Activated CD4-positive, alpha-beta memory T cell treated with anti-CD3 and anti-CD28 coated beads for 36 hours (primary cell): Measurements from ENCODE around the gene GRID1. TPM values are rescaled to one million over a fixed set of nuclear protein-coding genes. Genes with fewer than 3 reads are reported as not detected.

Experiments
- CTCF ChIA-PET: fragments of 350-600 bp; sonication (Branson Sonifier 250); formaldehyde crosslinking; loops from one replicate; lab custom pipeline; 2021; ENCODE audit warnings: antibody characterized with exemption, inconsistent platforms; lab: Charles Lee
- POLR2A ChIA-PET: fragments of 350-600 bp; sonication (Branson Sonifier 250); formaldehyde crosslinking; loops from one replicate; lab custom pipeline; 2021; ENCODE audit warnings: antibody characterized with exemption; lab: Charles Lee
- DNase-seq: peaks from one replicate; pipeline ENCODE4 v3.0.0-alpha.2; 2020
- H3K27ac Mint-ChIP-seq: one replicate; pipeline ENCODE4 v1.8.0; 2021; ENCODE audit warnings: mixed read lengths
- H3K27me3 Mint-ChIP-seq: one replicate; pipeline ENCODE4 v1.8.0; 2021; ENCODE audit warnings: mixed read lengths
- H3K36me3 Mint-ChIP-seq: one replicate; pipeline ENCODE4 v1.8.0; 2021; ENCODE audit warnings: mixed read lengths
- H3K4me1 Mint-ChIP-seq: one replicate; pipeline ENCODE4 v1.8.0; 2021; ENCODE audit warnings: low read depth, mixed read lengths
- H3K4me3 Mint-ChIP-seq: one replicate; pipeline ENCODE4 v1.8.0; 2021; ENCODE audit warnings: mild to moderate bottlenecking, mixed read lengths
- H3K9me3 Mint-ChIP-seq: one replicate; pipeline ENCODE4 v1.8.0; 2021; ENCODE audit warnings: mixed read lengths
- intact Hi-C: fragments of 100-400 bp; cut with micrococcal nuclease; formaldehyde crosslinking; loops from one replicate; pipeline ENCODE4 v1.15.1; 2023
- total RNA-seq, 2 experiments: library from RNA; stranded (reverse); gene quantifications; one replicate each; pipeline ENCODE4 v1.2.3, GENCODE V29; 2021

The GRID1 gene
- total RNA-seq, 2 experiments from 2014 or later: not detected

DNA sequence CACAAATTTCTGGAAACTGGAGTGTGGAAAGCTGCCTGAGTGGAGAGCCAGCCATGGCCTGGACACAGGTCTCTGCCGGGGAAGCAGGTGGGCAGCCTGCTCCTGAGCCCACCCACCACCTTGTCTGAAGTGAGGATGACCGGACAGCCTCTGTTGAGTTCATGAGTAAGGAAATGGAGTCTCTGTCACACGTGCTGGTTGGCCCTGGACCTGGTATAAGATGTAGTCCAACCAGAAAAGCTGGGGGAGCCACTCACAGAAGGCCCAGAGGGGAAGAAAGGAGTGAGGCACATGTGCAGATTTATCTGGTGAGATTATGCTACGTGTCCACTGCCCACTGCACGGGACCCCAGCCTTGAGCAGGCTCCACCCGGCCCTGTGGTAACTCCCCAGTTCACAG lies 383.5 kb downstream of the GRID1 start:
- no peak for DNase-seq
- ChIA-PET CTCF (no interaction called here), POLR2A (no interaction called here)
- intact Hi-C loops: no loop called here
- Mint-ChIP-seq H3K27ac (no peak overlapping the region), H3K9me3 (no peaks in the 10 kb centered on the region), H3K4me3 (no peak overlapping the region), H3K4me1 (no peaks in the 10 kb centered on the region), H3K27me3 (peaks cover 8% of the 10 kb centered on the region), H3K36me3 (no peaks in the 10 kb centered on the region)

DNA sequence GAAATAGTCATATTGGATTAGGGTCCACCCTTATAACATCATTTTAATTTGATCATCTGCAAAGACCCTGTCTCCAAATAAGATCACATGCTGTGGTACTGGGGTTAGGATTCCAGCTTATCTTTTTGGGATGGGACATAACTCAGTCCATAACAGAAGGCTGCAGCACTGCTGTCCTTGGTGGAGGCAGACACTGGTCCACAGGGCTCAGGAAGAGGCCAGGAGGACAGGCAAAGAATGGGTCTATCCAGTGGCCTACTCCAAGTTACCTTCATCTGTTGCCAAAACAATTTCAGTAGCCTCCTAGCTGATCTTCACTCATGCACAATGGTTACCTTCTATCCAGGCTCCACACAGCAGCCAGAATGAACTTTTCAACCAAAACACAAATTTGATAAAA lies 387.0 kb downstream of the GRID1 start:
- no peaks in the 10 kb centered on the region for H3K9me3 Mint-ChIP-seq
- POLR2A ChIA-PET: no interaction called here
- H3K36me3 Mint-ChIP-seq: no peaks in the 10 kb centered on the region
- H3K27ac Mint-ChIP-seq: no peak overlapping the region
- CTCF ChIA-PET: no interaction called here
- no peak overlapping the region for H3K4me3 Mint-ChIP-seq
- intact Hi-C loops: no loop called here
- H3K27me3 Mint-ChIP-seq: peaks cover 4% of the 10 kb centered on the region
- DNase-seq: no peak
- H3K4me1 Mint-ChIP-seq: no peaks in the 10 kb centered on the region

DNA sequence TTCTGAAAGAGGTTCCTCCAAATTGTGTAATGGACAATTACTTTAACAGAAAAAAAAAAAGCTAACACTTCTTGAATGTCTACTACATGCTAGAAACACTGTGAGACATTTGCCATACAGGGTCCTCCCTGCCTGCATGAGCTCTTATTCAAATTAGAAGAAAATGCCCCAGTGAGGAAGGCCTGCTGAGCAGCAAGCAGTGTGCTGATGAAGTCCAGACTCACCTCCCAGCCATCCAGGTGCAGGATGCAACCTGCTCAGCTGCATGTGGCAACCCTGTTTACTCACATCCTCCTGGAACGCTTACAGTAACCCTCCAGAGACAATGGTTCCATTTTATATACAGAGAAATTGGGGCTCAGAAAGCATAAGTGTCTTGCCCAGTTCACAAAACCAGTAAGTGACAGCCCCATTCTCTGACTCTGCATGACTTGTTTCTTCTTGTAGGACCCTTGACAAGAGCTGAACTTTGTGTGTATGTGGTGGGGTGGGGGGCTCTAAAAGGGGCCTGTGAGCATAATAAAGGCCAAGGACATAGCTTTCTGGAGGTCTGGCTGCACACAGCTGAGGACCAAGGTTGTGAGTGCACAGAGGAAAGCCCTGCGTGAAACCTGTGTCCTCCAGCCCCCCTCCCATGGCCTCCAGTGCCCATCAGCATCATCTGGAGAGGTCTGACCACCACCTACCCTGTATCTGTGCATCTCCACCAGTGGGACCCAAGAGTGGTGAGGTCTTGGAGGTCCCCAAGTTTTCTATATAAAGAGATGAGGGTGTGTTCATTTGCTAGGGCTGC lies 387.8 kb downstream of the GRID1 start:
- H3K27ac Mint-ChIP-seq: no peak overlapping the region
- no peak for DNase-seq
- H3K36me3 Mint-ChIP-seq: no peaks in the 10 kb centered on the region
- no peaks in the 10 kb centered on the region for H3K4me1 Mint-ChIP-seq
- intact Hi-C loops: no loop called here
- CTCF ChIA-PET: no interaction called here
- H3K4me3 Mint-ChIP-seq: no peak overlapping the region
- POLR2A ChIA-PET: no interaction called here
- H3K27me3 Mint-ChIP-seq: peaks cover 4% of the 10 kb centered on the region
- H3K9me3 Mint-ChIP-seq: no peaks in the 10 kb centered on the region

DNA sequence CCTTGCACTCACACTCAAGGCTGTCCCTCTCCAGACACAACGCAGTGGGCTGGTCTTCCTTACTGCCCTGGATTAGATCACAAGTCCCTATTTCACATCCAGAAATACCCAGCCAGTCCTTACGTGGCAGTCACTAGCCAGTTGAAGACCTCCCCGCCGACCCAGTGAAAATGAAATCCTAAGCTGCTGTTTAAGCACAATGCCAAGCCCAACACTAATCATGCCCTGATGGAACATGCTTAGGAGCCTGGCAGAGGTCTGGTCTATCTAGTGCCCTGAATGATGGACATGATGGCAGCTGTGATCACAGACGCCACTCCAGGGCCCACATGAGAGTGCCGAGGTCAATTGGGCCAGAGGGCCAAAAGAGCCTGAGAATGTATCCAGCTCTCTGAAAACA lies 389.0 kb downstream of the GRID1 start:
- intact Hi-C loops: no loop called here
- ChIA-PET POLR2A (no interaction called here), CTCF (no interaction called here)
- H3K4me1 Mint-ChIP-seq: no peaks in the 10 kb centered on the region
- H3K27me3 Mint-ChIP-seq: peaks cover 4% of the 10 kb centered on the region
- H3K9me3 Mint-ChIP-seq: no peaks in the 10 kb centered on the region
- no peak overlapping the region for H3K4me3 Mint-ChIP-seq
- no peaks in the 10 kb centered on the region for H3K36me3 Mint-ChIP-seq
- no peak for DNase-seq
- H3K27ac Mint-ChIP-seq: no peak overlapping the region

DNA sequence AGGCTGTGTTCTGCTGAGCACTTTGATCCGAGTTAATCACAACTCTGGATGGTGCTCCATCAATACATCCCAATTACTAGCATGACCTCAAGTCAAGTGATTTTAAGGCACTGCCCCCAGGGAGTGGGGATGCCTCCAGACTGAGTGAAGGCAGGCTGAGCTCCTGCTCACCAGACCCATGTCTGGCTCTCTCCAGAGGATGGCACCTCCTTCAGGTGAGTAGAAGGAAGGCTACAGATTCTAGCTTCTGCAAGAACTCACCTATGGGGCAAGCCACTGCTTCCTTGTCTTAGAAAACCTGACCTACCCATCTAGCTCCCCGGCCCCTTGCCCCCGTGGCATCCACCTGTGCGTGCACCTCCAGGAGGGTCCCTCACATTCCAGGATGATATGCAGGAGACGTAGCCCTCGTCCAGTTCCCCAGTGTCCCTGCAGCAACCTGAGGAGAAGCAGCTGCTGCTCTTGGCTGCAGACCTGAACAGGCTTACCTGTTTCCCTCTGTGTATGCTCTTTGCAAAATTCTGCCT lies 390.3 kb downstream of the GRID1 start:
- H3K4me1 Mint-ChIP-seq: no peaks in the 10 kb centered on the region
- no peaks in the 10 kb centered on the region for H3K36me3 Mint-ChIP-seq
- ChIA-PET POLR2A (no interaction called here), CTCF (no interaction called here)
- no peak overlapping the region for H3K27ac Mint-ChIP-seq
- H3K4me3 Mint-ChIP-seq: no peak overlapping the region
- DNase-seq: no peak
- H3K27me3 Mint-ChIP-seq: peaks cover 1% of the 10 kb centered on the region
- intact Hi-C loops: no loop called here
- H3K9me3 Mint-ChIP-seq: peaks cover 8% of the 10 kb centered on the region

DNA sequence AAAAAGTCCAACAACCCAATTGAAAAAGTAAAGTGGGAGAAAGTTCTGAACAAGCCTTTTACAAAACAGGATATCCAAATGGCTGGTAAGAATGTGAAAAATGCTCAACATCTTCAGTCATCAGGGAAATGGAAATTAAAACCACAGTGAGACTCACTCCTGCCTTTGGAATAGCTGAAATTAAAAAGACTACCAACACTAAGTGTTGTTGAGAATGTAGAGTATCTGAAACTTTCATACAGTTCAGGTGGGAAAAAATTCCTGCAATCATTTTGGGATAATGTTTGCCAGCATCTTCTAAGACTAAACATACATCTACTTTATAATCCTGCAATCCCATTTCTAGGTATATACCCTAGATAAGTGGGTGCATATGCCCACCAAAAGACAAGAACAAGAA lies 395.1 kb downstream of the GRID1 start:
- H3K4me1 Mint-ChIP-seq: peaks cover 3% of the 10 kb centered on the region
- no peak overlapping the region for H3K4me3 Mint-ChIP-seq
- H3K27ac Mint-ChIP-seq: no peak overlapping the region
- ChIA-PET CTCF (no interaction called here), POLR2A (no interaction called here)
- no peak for DNase-seq
- intact Hi-C loops: no loop called here
- H3K36me3 Mint-ChIP-seq: no peaks in the 10 kb centered on the region
- H3K27me3 Mint-ChIP-seq: no peaks in the 10 kb centered on the region
- peaks cover 8% of the 10 kb centered on the region for H3K9me3 Mint-ChIP-seq

DNA sequence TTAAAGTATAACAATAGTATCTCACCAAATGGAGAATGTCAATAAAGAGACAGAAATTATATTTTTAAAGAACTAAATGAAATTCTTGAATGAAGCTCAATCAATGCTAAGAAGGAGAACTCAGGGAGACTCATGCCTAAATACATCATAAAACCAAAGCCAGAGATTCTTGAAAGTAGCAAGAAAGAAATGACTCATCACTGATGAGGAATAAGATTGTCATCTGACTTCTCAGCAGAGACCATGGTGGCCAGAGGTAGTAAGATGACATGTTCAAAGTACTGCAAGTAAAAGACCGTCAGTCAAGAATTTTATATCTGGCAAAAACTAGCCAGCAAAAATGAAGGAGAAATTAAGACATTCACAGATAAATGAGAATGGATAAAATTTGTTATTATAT lies 399.0 kb downstream of the GRID1 start:
- no peak for DNase-seq
- Mint-ChIP-seq H3K9me3 (peaks cover 20% of the 10 kb centered on the region), H3K4me1 (peaks cover 3% of the 10 kb centered on the region), H3K4me3 (no peak overlapping the region), H3K27me3 (peaks cover 20% of the 10 kb centered on the region), H3K27ac (no peak overlapping the region), H3K36me3 (peaks cover 2% of the 10 kb centered on the region)
- intact Hi-C loops: no loop called here
- POLR2A ChIA-PET: no interaction called here
- CTCF ChIA-PET: no interaction called here

DNA sequence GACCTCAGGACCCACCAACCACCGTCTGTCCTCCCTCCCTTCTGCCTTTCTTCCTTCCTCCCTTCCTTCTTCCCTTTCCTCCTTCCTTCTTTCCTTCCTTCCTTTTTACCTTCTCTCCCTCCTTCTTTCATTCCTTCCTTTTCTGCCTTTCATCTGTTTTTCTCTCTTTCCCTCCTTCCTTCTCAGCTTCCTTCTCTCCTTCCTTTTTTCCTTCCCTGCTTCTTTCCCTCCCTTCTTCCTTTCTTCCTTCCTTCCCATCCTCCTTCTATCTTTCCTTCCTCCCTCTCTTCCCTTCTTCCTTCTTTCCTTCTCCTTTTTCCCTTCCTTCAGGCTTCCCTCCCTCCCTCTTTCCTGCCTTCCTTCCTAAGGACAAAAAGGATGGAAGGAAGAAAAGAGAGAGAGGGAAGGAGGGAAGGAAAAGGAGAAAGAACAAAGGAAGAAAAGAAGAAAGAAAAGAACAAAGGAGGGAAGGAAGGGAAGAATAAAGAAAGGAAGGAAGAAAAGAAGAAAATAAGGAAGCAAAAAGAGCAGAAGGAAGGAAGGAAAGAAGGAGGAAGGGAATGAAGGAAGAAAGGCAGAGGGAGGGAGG lies 405.0 kb downstream of the GRID1 start:
- peaks cover 25% of the 10 kb centered on the region for H3K27me3 Mint-ChIP-seq
- H3K27ac Mint-ChIP-seq: no peak overlapping the region
- H3K4me1 Mint-ChIP-seq: no peaks in the 10 kb centered on the region
- DNase-seq: no peak
- H3K9me3 Mint-ChIP-seq: peaks cover 12% of the 10 kb centered on the region
- H3K4me3 Mint-ChIP-seq: no peak overlapping the region
- H3K36me3 Mint-ChIP-seq: peaks cover 2% of the 10 kb centered on the region
- ChIA-PET CTCF (no interaction called here), POLR2A (no interaction called here)
- intact Hi-C loops: no loop called here

DNA sequence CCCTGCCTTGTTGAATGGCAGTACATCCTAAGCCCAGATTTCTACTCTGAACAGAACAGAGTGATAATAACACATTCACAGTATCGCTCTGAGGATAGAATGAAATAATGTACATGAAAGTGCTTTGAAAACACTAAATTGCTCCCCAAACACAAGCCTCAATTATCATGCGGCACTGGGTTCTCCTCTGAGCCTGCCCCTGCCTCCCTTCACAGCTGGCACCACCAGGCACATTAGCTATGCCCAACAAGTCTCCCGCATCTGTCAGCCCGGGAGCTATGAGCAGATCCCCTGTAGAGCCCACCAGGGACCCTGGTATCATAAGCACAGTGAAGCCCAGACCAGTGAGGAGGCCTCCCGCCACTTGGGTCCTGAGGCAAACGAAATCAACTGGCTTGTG lies 405.5 kb downstream of the GRID1 start:
- Mint-ChIP-seq H3K36me3 (peaks cover 2% of the 10 kb centered on the region), H3K9me3 (peaks cover 12% of the 10 kb centered on the region), H3K27me3 (peaks cover 25% of the 10 kb centered on the region), H3K4me1 (no peaks in the 10 kb centered on the region), H3K4me3 (no peak overlapping the region), H3K27ac (no peak overlapping the region)
- ChIA-PET CTCF (no interaction called here), POLR2A (no interaction called here)
- DNase-seq: no peak
- intact Hi-C loops: no loop called here

DNA sequence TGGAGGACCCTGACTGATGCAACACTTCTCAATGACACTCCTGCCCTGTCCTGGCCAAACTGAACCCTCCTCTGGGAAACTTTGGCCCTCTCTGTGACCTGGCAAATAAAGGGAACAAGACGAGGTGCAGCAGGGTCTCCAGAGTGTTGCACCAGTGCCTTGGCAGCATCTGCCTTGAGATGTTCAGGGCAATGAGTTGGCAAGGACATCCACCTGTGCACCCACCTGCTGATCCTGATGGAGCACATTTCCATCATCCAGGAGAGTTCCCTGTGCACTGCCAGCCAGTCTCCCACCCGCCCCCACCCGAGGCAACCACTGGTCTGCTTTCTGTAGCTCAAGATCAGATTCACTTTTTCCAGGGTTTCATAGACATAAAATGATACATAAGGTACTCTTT lies 407.4 kb downstream of the GRID1 start:
- H3K36me3 Mint-ChIP-seq: peaks cover 2% of the 10 kb centered on the region
- no peak overlapping the region for H3K4me3 Mint-ChIP-seq
- H3K27ac Mint-ChIP-seq: no peak overlapping the region
- H3K27me3 Mint-ChIP-seq: peaks cover 18% of the 10 kb centered on the region
- intact Hi-C loops: no loop called here
- POLR2A ChIA-PET: no interaction called here
- no peak for DNase-seq
- H3K4me1 Mint-ChIP-seq: no peaks in the 10 kb centered on the region
- H3K9me3 Mint-ChIP-seq: peaks cover 7% of the 10 kb centered on the region
- CTCF ChIA-PET: no interaction called here

DNA sequence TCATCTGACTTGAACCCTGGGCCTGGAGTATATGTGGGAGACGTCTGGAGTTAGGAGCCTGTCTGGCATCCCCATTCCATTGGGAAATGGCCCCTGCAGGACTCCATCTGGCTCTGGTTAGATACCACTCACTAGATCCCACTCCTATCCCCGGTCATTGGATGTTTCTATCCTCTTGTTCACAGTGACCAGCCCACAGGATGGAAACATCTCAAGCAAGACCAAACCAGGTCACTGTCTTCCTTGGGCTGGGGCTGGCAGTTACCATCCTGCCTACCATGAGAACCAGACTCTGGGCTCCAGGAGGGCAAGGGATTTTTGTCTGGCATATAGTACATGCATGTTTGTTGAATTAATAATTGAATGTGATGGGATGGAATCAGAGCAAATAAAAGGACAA lies 415.7 kb downstream of the GRID1 start:
- DNase-seq: no peak
- peaks cover 10% of the 10 kb centered on the region for H3K27me3 Mint-ChIP-seq
- no peaks in the 10 kb centered on the region for H3K36me3 Mint-ChIP-seq
- CTCF ChIA-PET: no interaction called here
- POLR2A ChIA-PET: no interaction called here
- H3K4me1 Mint-ChIP-seq: peaks cover 4% of the 10 kb centered on the region
- H3K9me3 Mint-ChIP-seq: no peaks in the 10 kb centered on the region
- no peak overlapping the region for H3K4me3 Mint-ChIP-seq
- H3K27ac Mint-ChIP-seq: no peak overlapping the region
- intact Hi-C loops: no loop called here

DNA sequence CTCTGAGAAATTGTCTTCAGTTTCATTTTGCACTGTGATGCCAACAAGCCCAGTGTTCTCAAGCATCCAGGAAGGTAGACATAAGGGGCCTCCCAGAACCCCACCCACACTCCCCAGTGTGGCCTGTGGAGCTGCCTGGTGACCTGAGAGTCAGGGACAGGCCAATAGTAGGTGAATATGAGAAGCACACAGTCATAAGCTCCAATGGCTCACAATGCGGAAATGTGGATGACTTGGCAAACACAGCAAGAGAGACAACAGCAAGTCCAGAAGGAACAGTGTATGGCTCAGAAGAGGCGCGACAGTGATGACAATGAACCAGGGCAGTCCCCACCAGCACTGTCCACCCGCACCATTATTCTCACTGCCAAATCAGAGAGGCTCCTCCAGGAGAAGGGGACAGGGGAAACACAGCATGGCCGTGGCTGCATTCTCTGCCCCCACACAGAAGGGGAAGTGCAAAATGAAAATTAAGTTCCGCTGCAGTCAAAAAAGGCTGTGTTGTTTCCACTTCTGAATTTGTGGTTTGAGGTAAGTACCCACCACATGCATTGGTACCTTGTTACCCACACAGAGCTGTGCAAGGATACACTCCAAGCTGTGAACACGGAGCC lies 419.8 kb downstream of the GRID1 start:
- CTCF ChIA-PET: no interaction called here
- no peak overlapping the region for H3K27ac Mint-ChIP-seq
- H3K27me3 Mint-ChIP-seq: peaks cover 18% of the 10 kb centered on the region
- POLR2A ChIA-PET: no interaction called here
- DNase-seq: no peak
- H3K36me3 Mint-ChIP-seq: no peaks in the 10 kb centered on the region
- H3K4me1 Mint-ChIP-seq: peaks cover 4% of the 10 kb centered on the region
- H3K9me3 Mint-ChIP-seq: no peaks in the 10 kb centered on the region
- H3K4me3 Mint-ChIP-seq: no peak overlapping the region
- intact Hi-C loops: no loop called here
